HG03571 (cell line): ENCODE data around the gene GRIA1.

Experiments
- ATAC-seq: cut with Tn5 transposase; IDR thresholded peaks from one replicate; pipeline ENCODE4 v1.9.1; 2021; ENCODE audit not compliant: unreplicated experiment

Gene GRIA1

DNA sequence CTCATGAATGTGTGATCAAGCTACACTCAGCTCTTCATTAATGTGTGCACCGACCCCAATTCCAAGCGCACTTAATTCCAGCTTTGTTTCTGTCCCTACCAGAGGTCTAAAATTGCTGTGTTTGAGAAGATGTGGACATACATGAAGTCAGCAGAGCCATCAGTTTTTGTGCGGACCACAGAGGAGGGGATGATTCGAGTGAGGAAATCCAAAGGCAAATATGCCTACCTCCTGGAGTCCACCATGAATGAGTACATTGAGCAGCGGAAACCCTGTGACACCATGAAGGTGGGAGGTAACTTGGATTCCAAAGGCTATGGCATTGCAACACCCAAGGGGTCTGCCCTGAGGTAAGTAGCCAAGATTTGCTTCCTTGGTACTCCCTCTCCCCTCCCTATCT lies 279.6 kb downstream of the GRIA1 start:
- no peak for ATAC-seq

DNA sequence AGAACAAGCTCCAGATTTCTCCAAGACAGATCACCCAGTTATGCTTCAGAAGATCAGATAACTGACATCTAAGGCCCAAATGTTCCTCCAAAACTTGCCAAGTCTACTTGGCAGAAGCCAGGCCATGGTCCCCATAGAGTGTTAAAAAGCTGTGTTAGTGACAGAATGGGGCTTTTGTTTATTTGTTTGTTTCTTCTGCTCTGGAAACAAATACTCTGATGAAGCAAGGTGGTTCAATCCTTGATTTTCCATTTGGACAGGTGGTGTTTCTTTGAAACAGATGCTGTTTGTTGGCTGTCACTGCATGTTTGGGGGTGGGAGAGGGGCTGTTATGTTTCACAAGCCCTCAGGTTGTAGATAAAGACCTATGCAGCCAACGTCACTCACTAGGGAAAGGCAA lies 284.2 kb downstream of the GRIA1 start:
- no peak for ATAC-seq

- ATAC-seq: no peak
Measured at GRCh38 chr5:153775923-153776322, 285.5 kb downstream of the GRIA1 start.

DNA sequence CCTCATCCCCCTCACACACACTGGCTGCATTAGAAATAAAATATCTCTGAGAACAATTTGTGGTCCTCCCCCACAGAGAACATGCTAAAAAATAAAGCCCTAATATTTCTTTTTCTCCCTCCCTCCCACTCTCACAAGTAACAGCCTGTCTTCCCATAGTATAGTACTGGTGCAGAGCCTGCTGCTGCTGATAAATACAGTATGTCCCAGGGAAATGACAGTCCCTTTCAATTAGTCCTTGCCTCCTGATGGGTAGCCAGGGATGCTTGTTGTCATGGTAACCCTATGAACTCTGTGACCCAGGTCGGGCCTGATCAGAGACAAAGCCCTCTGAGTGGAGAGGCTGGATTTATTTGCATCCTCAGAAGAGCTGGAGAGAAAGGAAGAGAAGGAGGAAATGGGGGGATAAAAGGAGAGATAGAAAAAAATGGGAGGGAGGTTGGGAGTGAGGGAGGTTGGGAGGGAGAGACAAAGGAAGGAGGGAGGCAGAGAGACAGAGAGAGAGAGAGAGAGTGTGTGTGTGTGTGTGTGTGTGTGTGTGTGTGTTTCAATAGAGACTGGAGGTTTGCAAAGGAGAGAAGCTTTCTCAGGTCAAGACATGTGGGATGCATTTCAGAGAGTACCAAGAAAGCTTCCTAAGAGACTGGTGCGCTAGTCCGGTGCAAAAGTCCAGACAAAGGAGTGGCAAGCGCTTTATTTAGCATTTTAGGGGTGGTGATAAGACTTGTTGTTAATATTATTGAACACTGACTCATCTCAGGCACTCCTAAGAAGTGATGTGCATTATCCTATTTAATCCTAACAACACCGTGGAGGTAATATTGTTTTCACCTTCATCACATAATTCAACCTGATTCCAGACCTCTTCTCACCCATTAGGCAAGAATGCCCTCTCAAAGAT lies 287.5 kb downstream of the GRIA1 start:
- no peak for ATAC-seq

DNA sequence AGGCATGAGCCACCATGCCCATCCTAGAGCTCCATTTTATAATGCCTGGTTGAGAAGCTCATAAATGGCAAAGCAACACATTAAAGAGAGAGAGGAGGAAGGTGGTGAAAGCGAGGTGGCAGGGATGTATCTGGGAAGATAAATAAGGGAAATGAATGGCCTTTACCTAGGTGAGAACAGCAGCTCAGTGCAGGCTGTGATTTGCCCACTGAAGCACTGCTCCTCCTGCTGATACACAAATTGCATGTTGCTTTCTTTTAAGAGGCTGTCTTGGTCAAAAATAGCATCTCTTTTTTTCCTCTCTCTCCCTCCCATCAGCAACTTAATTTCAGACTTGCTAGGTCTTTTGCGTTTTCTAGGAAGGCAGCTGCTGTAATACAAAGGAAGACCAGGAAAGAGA lies 289.4 kb downstream of the GRIA1 start:
- no peak for ATAC-seq

DNA sequence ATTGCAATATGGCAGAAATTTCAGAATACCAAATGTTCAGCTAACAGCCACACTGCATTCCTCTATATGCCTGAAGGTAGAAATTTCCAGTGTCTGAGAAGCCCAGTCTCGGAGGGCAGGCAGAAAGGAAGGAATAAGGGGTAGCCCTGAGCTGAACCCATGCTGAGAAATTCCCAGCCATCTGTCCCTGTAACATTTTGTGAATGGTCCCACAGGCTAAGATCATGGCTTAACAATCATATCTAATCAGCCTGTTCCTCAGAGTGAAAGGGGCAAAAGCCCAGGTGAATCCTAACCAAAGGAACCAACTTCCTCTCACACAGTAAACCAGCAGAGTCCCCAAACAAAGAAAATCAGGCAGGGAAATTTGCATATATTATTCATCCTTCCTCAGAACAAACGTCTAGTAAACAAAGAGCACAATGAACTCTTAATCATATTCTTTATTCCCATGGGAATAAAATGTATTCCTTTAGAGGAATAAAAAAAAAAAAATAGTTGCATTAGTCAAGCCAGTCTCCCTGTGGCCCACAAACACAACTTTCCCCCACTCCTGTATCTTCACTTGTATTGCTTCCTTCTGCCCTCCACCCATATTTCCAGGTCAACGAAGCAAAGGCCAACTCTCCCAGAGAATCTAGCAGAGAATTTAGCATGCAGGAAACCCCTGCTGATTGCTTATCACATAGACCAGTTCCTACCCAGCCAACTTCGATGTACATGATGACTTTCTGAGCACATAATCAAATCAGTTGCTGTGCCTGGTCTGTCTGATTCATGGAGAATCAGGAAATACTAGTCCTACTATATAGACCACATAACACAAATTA lies 290.6 kb downstream of the GRIA1 start:
- no peak for ATAC-seq

DNA sequence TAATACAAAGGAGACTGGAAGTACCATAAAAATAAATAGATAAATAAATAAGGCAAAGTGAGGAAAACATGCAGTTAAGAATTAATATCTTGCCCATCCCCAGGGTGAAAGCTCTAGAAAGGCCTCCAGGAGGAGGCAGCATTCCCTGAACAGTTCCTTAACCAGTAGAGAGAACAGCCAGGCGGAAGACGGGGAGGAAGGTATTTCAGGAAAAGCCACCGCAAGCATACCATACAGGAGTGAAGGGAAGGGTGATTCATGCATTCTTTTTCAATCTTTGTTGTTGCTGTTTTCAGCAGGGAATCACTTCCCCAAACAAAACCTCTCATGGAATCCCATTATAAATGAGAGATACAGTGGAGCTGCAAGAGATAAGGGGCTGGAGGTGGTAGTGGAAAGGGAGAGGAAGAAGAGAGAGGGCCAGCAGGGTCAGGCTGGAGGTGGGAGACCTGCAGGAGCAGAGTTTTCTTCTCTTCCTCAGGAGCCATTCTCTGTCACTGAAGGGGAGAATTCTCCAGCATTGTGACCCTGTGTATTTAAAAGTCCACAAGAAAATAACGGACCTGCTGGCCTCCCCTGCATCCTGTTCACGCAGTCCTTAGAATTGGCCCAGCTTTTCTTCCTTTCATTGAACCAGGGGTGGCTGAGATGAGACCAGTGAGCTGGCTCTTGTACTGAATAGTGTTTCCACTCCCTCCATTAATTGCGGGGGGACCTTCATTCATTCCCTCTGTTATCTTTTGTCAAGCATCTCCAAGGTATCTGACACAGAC lies 292.3 kb downstream of the GRIA1 start:
- ATAC-seq: no peak

GRCh38 chr5:153783362-153783658 lies 292.8 kb downstream of the GRIA1 start:
- ATAC-seq: no peak

DNA sequence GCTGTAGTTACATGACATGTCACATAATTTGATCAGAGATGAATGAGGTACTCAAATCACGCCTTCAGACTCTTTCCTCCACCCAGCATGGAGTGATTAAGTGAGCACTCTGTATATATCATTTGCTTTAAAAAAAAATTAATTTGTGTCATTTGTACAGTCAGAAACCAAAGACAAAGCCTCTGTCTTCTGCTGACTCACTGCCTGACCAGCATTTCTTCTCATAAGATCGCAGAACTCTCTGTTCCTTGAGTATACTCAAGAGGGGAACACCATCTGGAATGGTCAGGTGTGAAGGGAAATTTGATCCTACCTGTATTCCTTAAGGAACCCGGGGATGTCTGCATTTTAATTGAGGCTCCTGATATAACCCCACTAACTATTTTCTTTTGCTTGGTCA lies 293.8 kb downstream of the GRIA1 start:
- no peak for ATAC-seq

DNA sequence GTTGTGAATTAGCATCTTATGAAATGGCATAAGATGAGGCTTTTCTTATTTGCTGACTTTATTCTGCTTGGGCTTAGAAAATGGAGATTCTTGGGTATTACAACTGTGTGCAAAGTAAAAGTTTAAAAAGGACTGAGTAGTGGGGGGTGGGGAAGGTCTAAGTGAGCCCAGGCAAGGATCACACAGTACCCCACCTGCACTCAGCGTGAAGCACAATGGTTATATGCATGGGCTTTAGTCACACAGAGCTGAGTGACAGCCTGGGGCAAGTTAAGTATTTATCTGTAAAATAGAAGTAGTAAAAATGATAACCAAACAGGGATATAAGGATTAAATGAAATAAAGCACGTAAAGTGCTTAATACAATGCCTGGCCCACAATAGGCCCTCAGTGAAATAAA lies 300.9 kb downstream of the GRIA1 start:
- ATAC-seq: no peak

- no peak for ATAC-seq
Measured at GRCh38 chr5:153792305-153792704, 301.8 kb downstream of the GRIA1 start.

DNA sequence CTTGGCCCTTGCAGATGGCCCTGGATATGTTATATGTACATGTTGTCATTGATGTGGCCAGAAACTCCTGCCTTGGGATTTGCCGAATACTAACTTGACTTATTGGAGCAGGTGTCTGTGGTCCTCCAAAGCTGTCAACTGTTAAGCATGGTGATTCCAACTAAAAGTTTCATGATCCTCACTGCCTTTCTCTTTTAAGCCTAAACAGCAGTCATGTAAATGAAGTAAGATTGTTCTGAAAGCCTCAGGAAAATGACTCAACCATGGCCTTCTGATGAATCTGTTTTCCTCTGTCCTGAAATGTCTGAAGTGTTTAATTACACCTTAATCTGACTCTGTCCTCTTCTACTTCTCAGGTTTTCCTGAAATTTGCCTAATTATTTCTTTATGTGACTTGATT lies 303.2 kb downstream of the GRIA1 start:
- ATAC-seq: no peak

- ATAC-seq: no peak
Measured at GRCh38 chr5:153794327-153794726, 303.9 kb downstream of the GRIA1 start.

DNA sequence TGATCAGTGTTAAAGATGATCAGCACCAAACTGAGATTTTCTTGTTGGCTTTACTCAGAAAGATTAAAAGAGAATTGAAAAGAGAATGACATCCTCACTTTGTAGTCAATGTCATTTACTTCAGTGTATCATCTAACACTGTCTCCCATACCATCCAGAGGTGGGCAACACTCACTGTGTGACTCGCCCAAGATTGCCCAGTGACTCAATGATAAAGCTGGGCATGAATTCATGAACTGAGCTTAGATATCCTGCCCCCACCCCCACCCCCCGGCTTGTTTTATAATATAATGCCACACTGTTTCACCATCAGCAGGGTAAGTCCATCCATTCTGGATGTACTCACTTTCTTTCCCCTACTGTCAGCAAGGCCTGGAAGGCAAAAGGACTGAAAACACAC lies 306.1 kb downstream of the GRIA1 start:
- no peak for ATAC-seq

GRCh38 chr5:153797484-153797883 lies 307.0 kb downstream of the GRIA1 start:
- no peak for ATAC-seq

DNA sequence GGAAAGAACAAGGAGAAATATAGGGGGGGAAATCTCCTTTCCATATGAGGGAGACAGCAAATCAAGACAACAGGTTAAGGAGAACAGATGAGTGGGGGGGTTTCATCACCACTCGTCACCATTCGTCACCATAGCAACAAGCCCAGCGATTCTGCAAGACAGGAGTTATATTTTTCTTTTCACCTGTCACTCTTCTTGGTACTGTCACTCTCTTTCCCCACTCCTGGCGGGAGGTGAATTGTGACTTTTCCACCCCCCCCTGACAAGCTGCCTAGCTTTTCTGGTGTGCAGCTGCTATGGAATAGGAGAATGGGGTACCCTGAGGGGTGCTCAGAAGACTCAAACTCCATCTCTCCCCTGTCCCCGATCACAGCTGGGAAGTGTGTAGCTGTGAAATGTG lies 308.4 kb downstream of the GRIA1 start:
- no peak for ATAC-seq

DNA sequence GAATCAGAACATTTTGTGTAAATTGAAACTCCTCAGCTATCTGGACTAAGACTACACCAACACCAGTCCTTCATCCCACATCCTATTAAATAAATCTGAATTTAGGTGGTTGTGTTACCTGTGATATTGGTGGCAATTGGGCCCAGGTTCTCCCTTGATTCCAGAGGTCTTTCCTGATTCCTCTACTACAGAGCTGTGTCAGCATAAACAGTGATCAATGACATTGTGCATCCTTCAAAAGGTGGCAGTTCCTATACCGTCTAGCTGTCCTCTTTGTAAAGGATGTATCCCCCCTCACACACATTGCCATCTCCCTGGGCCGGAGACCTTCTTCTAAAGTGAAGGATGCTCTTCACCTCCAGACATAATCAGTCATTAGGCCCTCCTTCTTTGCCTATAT lies 309.0 kb downstream of the GRIA1 start:
- ATAC-seq: no peak

- ATAC-seq: no peak
Measured at GRCh38 chr5:153802050-153802821, 311.8 kb downstream of the GRIA1 start.

GRCh38 chr5:153807801-153808200 lies 317.3 kb downstream of the GRIA1 start:
- no peak for ATAC-seq

DNA sequence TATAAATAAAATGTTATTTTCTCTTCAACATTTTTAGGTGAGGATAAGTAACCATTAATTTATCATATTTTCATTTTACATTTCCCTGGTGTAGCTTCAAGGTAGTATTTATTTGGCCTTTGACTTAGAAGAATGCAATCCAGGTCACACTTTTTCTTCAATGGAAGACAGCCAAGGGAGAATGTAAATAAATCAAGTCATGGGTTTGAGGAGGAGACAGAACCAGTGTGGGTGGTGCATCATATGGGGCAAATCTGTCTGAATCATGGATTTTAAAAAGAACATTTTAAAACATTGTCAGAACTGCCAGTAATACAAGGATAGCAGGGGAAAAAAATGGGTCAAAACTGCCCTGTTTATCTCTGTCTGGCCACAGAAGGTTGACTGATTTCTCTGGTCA lies 318.7 kb downstream of the GRIA1 start:
- no peak for ATAC-seq

DNA sequence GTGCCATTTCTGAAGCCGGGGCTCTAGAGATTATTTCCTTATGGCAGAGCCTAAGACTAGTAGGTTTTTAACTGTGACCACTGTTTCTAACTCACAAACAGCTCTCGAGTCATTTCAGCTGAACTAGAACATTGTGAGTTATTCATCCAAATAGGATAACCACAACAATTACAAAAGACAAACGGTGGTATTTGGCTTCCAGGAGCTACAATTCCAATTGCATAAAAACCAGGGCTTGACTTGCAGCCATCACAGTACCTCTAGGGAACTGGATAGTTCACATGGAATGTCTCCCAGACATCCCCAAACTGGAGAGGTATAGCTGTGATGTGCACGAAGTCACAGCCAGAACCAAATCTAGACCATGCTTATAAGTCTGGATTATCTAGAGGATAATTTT lies 323.4 kb downstream of the GRIA1 start:
- ATAC-seq: no peak
